Vagina (tissue), 2 donors: ENCODE data around the gene SLC38A9. TPM values are rescaled to one million over a fixed set of nuclear protein-coding genes. Genes with fewer than 3 reads are reported as not detected.

Experiments used
- DNase-seq, 2 donors: peaks; one replicate each; pipeline ENCODE4 v3.0.0-alpha.2; 2017; ENCODE audit errors: extremely low spot score in 2 of 2
- H3K27ac ChIP-seq: fragments of 200-600 bp; sonication (generic); one replicate; pipeline ENCODE4 v1.5.1; 2019
- H3K27me3 ChIP-seq: fragments of 200-600 bp; sonication (generic); one replicate; pipeline ENCODE4 v1.5.1; 2019
- H3K36me3 ChIP-seq, 2 donors: fragments of 200-600 bp; sonication (generic); one replicate each; pipeline ENCODE4 v1.5.1; 2017 to 2019
- H3K4me1 ChIP-seq: fragments of 200-600 bp; sonication (generic); one replicate; pipeline ENCODE4 v1.5.1; 2019
- H3K4me3 ChIP-seq, 2 donors: fragments of 200-600 bp; sonication (generic); 1 replicate in 1 of 2; 2 replicates in 1 of 2; pipeline ENCODE4 v1.5.1; 2016 to 2019
- H3K9me3 ChIP-seq: fragments of 200-600 bp; sonication (generic); one replicate; pipeline ENCODE4 v1.5.1; 2019
- CTCF ChIP-seq, 3 experiments: fragments of 450-650 bp in 2 of 3; fragments of 200-600 bp in 1 of 3; sonication (generic) in 1 of 3; IDR thresholded peaks; one replicate each; pipeline ENCODE4 v1.5.1; 2017 to 2019; ENCODE audit warnings: antibody characterized with exemption in 3 of 3, mild to moderate bottlenecking in 2 of 3, moderate library complexity in 2 of 3
- POLR2A ChIP-seq, 2 donors: fragments of 450-650 bp; IDR thresholded peaks; one replicate each; pipeline ENCODE4 v1.6.1; 2017; ENCODE audit warnings: antibody characterized with exemption in 2 of 2, mild to moderate bottlenecking in 2 of 2, moderate library complexity in 2 of 2
- POLR2AphosphoS5 ChIP-seq, 2 donors: sonication (generic); formaldehyde crosslinking; IDR thresholded peaks; one replicate each; pipeline ENCODE4 v1.9.0; 2017; ENCODE audit warnings: antibody characterized with exemption in 2 of 2, mild to moderate bottlenecking in 2 of 2, low read depth in 1 of 2; ENCODE audit not compliant: insufficient read depth in 1 of 2
- intact Hi-C: fragments of 100-400 bp; cut with DNase I; formaldehyde crosslinking; loops from one replicate; pipeline ENCODE4 v1.15.1; 2023
- total RNA-seq: library from RNA; depleted of rRNA; stranded (reverse); fragments of >200 nt; gene quantifications from one replicate; pipeline ENCODE4 v1.2.3, GENCODE V29; 2016

SLC38A9 gene
- total RNA-seq, 1 donor from 2014 or later, result 23.3 TPM

DNA sequence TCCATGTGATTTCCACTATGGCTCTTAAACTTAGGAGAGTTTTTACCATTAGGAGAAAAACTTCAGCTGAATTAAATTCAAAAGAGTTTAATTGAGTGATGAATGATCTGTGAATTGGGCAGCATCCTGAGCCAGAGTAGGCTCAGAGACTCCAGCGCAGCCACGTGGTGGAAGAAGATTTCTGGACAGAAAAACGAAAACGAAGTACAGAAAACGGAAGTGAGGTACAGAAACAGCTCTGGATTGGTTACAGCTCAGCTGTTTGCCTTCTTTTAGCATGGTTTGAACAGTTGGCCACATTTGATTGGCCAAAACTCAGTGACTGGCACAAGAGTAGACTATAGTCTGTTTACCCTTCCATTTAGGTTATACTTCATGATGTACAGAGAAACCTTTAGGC is 108.2 kb downstream of the SLC38A9 start:
- no peak for TF ChIP-seq POLR2AphosphoS5 (IDR thresholded peaks at IDR 0.05; ENCODE audit: insufficient read depth in 1 of 2, low read depth in 1 of 2)
- TF ChIP-seq CTCF (IDR thresholded peaks at IDR 0.05), result no peak
- no peak for TF ChIP-seq POLR2A (IDR thresholded peaks at IDR 0.05)
- Histone ChIP-seq H3K4me1 (peaks cover 50% of the 10 kb centered on the region), H3K36me3 (no peaks in the 10 kb centered on the region), H3K27ac (peak overlapping the region; percentile 78), H3K9me3 (no peaks in the 10 kb centered on the region), H3K4me3 (no peak overlapping the region), H3K27me3 (no peaks in the 10 kb centered on the region)
- intact Hi-C loops, result loop anchor here (5.0 kb wide), 1 partner anchor 167 kb away; no protein-coding TSS in a partner anchor
- DNase-seq, result peak in 1 of 2 donors; percentile 70

DNA sequence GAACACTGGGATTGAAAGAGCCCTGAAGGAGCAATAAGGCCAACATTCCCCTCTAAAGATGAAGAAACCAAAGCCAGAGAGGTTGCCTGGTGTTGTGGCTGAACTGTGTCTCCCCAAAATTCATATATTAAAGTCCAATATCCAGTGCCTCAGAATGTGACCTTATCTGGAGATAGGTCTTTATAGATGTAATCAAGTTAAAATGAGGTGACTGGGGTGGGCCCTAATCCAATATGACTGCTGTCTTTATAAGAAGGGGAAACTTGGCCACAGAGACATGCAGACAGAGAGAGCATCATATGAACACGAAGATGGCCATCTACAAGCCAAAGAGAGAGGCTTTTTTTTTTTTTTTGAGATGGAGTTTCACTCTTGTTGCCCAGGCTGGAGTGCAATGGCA is 110.5 kb downstream of the SLC38A9 start:
- H3K9me3 ChIP-seq, result no peaks in the 10 kb centered on the region
- TF ChIP-seq CTCF (IDR thresholded peaks at IDR 0.05), result no peak
- TF ChIP-seq POLR2A (IDR thresholded peaks at IDR 0.05), result no peak
- TF ChIP-seq POLR2AphosphoS5 (IDR thresholded peaks at IDR 0.05; ENCODE audit: insufficient read depth in 1 of 2, low read depth in 1 of 2), result no peak
- H3K27ac ChIP-seq, result peak overlapping the region; percentile 78
- no peaks in the 10 kb centered on the region for H3K27me3 ChIP-seq
- H3K4me1 ChIP-seq, result peaks cover 72% of the 10 kb centered on the region
- no peak overlapping the region for H3K4me3 ChIP-seq
- intact Hi-C loops, result loop anchor here (2.0 to 5.0 kb wide), 3 partner anchors 33 to 164 kb away; partner anchors contain the start of gene PLPP1
- no peaks in the 10 kb centered on the region for H3K36me3 ChIP-seq
- DNase-seq, result no peak

DNA sequence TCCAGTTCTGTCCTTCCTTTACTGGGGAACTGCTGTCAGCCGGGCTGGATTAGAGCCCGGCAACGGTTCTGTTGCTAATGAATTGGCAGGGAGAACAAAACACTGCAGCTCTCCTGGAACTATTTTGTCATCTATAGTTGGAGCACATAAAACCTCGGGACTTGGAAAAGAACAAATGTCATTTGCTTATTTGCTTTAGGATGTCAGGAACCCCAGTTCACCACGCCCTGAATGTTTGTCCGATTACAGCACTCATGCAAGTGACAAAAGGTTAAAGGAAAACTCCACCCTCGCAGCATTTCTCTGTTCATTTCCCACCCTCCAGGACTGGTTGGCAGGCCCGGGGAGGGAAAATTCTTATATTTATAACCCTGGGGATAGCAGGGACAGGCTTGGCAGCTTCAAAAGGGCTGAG is 110.9 kb downstream of the SLC38A9 start:
- Histone ChIP-seq H3K27ac (peak overlapping the region; percentile 78), H3K27me3 (no peaks in the 10 kb centered on the region), H3K9me3 (no peaks in the 10 kb centered on the region), H3K4me3 (peak overlapping the region in 1 of 2 donors; percentile 14), H3K36me3 (no peaks in the 10 kb centered on the region), H3K4me1 (peaks cover 76% of the 10 kb centered on the region)
- peak in 1 of 2 donors; percentile 98 for DNase-seq
- intact Hi-C loops, result loop anchor here (2.0 to 5.0 kb wide), 3 partner anchors 32 to 164 kb away; partner anchors contain the start of gene PLPP1
- TF ChIP-seq POLR2A (IDR thresholded peaks at IDR 0.05), result no peak
- no peak for TF ChIP-seq CTCF (IDR thresholded peaks at IDR 0.05)
- peak; percentile 33 to 97 for TF ChIP-seq POLR2AphosphoS5 (IDR thresholded peaks at IDR 0.05; ENCODE audit: insufficient read depth in 1 of 2, low read depth in 1 of 2)

DNA sequence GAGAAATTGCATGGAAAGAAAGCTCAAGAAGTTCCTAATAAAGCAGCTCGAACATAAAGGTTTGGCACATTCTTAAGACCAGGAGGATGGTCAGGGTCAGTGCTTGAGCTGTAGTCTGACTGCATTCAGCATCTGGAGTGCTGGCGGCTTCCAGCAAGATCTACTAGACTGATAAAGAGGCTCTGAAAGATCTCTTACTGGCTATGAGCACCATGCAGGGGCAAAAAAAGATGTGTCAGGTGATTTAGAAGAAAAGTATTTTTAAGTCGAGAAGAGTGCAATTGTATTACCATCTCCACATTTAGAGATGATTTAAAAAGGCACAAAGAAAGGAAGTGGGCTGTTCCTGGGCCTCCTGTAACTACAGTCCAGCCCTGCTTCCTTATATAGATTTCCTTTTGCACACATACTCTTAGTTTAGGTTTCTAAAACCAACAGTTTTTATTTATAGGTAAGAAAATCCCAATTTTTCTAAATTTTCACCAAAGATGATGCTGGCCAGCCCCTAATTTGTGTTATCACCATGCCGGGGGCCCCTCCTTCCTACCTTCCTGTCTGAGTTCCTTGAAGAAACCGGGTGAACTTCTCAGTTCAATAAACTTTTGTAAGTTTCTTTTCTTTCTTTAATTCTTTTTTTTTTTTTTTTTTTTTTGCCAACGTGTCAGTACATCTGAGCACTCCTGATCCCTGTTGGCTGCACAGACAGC is 111.5 kb downstream of the SLC38A9 start:
- H3K27me3 ChIP-seq, result no peaks in the 10 kb centered on the region
- peaks cover 81% of the 10 kb centered on the region for H3K4me1 ChIP-seq
- no peaks in the 10 kb centered on the region for H3K9me3 ChIP-seq
- peak in 1 of 2 donors; percentile 84 for DNase-seq
- peak overlapping the region; percentile 1 to 14 for H3K4me3 ChIP-seq
- TF ChIP-seq POLR2A (IDR thresholded peaks at IDR 0.05), result no peak
- TF ChIP-seq CTCF (IDR thresholded peaks at IDR 0.05), result no peak
- TF ChIP-seq POLR2AphosphoS5 (IDR thresholded peaks at IDR 0.05; ENCODE audit: insufficient read depth in 1 of 2, low read depth in 1 of 2), result no peak
- intact Hi-C loops, result loop anchor here (2.0 to 5.0 kb wide), 3 partner anchors 32 to 163 kb away; partner anchors contain the start of gene PLPP1
- no peaks in the 10 kb centered on the region for H3K36me3 ChIP-seq
- H3K27ac ChIP-seq, result peak overlapping the region; percentile 78

DNA sequence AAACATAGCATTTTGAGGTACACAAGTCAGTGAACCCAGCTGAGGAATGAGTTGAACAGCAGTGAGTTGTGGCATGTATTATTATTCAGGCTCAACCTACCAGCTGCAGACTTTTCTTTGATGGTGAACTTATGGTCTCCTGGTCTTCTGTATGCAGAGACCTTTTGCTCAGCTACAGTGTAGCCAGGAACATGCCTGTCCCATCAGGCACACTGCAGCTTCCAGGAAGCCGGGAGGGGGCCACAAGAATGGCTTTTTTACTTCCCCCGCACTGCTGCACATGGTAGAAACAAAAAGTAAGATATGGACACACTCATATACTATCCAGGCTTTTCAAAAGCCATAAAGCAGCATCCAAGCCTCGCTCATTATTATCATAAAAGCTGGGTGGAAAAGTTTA is 112.0 kb downstream of the SLC38A9 start:
- H3K36me3 ChIP-seq, result no peaks in the 10 kb centered on the region
- DNase-seq, result peak in 1 of 2 donors; percentile 78
- TF ChIP-seq CTCF (IDR thresholded peaks at IDR 0.05) (no peak), POLR2A (IDR thresholded peaks at IDR 0.05) (no peak), POLR2AphosphoS5 (IDR thresholded peaks at IDR 0.05; ENCODE audit: insufficient read depth in 1 of 2, low read depth in 1 of 2) (no peak)
- H3K4me1 ChIP-seq, result peaks cover 83% of the 10 kb centered on the region
- H3K4me3 ChIP-seq, result no peak overlapping the region
- intact Hi-C loops, result loop anchor here (2.0 to 5.0 kb wide), 3 partner anchors 31 to 163 kb away; partner anchors contain the start of gene PLPP1
- H3K27me3 ChIP-seq, result no peaks in the 10 kb centered on the region
- no peaks in the 10 kb centered on the region for H3K9me3 ChIP-seq
- H3K27ac ChIP-seq, result peak overlapping the region; percentile 78
